Measurements from ENCODE around the gene ITGB4.
"Not testable (repeated sequence)": the region's sequence is repeated elsewhere in the genome, so short reads cannot be mapped to it uniquely, and the experiment has no call there.

Gene ITGB4

DNA sequence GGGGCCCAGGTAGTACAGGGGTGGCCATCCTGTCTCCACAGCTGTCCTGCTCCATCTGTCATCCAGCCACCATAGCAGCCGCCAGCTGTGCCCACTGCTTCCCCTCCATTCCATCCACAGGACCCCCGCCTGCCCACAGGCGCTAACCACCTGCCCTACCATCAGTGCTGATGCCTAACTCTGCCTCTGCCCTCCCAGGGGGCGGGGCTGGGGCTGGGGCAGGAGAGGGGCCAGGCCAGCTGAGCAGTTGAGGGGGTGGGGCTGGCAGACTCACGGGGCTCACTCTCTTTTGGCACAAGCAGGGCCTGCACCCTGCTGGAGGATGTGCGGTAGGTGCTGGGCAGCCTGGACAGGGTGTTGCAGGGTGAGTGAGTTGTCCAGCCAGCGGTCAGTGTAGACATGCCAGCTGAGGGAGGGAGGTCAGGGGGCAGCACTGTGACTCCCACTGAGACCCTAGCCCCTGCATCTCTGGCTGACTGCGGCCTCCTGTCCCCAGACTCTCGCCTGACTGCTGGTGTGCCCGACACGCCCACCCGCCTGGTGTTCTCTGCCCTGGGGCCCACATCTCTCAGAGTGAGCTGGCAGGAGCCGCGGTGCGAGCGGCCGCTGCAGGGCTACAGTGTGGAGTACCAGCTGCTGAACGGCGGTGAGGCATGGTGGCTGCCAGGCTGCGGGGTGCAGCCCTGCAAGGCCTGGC lies 34.1 kb downstream of the ITGB4 start:
- H3K4me3 ChIP-seq (ENCODE audit: low read depth, low read length) = no peak overlapping the region
- no peak for DNase-seq (ENCODE audit: low read depth)

DNA sequence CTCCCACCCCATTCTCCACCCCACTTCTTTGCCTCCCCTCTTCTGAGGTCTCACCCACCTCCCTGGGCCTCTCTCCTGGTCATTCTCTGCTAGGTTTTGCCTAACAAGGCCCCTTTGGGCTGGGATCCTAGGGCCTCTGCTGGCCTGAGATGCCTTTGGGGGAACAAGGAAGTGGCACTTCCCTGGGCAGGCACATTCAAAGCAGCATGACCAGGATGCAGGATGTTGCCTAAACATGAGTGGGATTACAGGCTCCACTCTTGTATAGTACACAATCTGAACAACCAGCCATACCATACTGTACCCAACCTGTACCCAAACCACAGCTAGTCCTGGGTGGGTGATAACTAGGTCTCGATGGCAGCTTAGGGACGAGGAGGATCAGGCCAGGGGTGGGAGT lies 34.7 kb downstream of the ITGB4 start:
- TF ChIP-seq, protein P1, sequence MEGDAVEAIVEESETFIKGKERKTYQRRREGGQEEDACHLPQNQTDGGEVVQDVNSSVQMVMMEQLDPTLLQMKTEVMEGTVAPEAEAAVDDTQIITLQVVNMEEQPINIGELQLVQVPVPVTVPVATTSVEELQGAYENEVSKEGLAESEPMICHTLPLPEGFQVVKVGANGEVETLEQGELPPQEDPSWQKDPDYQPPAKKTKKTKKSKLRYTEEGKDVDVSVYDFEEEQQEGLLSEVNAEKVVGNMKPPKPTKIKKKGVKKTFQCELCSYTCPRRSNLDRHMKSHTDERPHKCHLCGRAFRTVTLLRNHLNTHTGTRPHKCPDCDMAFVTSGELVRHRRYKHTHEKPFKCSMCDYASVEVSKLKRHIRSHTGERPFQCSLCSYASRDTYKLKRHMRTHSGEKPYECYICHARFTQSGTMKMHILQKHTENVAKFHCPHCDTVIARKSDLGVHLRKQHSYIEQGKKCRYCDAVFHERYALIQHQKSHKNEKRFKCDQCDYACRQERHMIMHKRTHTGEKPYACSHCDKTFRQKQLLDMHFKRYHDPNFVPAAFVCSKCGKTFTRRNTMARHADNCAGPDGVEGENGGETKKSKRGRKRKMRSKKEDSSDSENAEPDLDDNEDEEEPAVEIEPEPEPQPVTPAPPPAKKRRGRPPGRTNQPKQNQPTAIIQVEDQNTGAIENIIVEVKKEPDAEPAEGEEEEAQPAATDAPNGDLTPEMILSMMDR (conservative IDR thresholded peaks at IDR 0.05; ENCODE audit: low read depth, low read length) = no peak
- no peak for DNase-seq (ENCODE audit: low read depth)
- H3K4me3 ChIP-seq (ENCODE audit: low read depth, low read length) = no peak overlapping the region

More for the DNA sequence above, 34.1 kb downstream of the ITGB4 start:
- TF ChIP-seq, protein P1 (conservative IDR thresholded peaks at IDR 0.05; ENCODE audit: low read depth, low read length) = no peak

DNA sequence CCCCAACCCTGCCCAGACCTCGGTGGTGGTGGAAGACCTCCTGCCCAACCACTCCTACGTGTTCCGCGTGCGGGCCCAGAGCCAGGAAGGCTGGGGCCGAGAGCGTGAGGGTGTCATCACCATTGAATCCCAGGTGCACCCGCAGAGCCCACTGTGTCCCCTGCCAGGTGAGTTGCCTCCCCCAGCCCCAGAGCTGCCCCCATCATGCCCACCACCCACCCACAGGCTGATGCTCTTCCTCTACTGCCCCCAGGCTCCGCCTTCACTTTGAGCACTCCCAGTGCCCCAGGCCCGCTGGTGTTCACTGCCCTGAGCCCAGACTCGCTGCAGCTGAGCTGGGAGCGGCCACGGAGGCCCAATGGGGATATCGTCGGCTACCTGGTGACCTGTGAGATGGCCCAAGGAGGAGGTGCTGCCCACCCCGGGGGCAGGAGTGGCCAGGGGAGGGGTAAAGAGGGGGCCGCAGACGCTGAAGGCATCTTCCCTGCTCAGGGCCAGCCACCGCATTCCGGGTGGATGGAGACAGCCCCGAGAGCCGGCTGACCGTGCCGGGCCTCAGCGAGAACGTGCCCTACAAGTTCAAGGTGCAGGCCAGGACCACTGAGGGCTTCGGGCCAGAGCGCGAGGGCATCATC lies 35.3 kb downstream of the ITGB4 start:
- no peak for DNase-seq (ENCODE audit: low read depth)
- no peak overlapping the region for H3K4me3 ChIP-seq (ENCODE audit: low read depth, low read length)
- TF ChIP-seq, protein P1 (conservative IDR thresholded peaks at IDR 0.05; ENCODE audit: low read depth, low read length) = no peak

DNA sequence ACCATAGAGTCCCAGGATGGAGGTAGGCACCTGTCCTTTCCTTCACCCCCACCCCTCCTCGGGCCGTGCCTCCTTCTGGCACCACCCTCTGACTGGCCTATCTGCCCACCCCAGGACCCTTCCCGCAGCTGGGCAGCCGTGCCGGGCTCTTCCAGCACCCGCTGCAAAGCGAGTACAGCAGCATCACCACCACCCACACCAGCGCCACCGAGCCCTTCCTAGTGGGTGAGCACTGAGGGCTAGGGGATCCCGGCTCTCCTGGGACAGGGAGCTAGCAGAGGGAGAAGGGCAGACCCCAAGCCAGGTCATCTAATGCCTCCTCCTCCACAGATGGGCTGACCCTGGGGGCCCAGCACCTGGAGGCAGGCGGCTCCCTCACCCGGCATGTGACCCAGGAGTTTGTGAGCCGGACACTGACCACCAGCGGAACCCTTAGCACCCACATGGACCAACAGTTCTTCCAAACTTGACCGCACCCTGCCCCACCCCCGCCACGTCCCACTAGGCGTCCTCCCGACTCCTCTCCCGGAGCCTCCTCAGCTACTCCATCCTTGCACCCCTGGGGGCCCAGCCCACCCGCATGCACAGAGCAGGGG lies 35.9 kb downstream of the ITGB4 start:
- TF ChIP-seq, protein P1 (conservative IDR thresholded peaks at IDR 0.05; ENCODE audit: low read depth, low read length) = no peak
- H3K4me3 ChIP-seq (ENCODE audit: low read depth, low read length) = no peak overlapping the region

DNA sequence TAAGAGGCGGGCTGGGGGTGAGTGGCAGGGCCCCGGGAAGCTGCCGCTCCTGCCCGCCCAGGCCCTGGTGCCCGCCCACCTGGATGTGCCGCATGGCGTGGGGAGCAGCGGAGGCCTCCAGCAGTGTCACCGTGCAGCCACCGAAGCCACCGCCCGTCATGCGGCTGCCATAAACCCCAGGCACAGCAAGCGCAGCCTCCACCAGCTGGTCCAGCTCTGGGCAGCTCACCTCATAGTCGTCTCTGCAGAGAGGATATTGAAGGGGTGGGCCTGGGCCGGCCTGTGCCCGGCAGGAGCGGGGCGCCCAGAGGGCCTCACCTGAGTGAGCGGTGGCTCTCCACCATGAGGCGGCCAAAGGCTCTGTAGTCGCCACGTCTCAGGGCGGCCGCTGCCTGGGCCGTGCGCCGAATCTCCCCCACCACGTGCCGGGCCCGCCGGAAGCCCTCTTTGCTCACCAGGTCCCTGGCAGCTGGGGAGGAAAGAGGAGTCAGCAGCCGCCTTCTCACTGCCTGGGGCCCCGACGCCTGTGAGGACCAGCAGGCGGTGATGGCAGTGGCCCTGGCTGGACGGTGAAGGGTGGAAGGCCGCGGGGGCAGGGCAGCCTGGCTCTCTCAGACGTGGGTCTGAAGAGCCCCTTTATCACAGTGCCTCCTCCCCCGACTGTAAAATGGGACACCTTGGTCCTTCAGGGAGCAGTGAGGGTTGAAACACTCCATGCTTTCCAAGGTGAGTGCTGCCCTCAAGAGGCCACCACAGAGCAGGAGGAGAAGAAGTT lies 37.1 kb downstream of the ITGB4 start:
- no peak for DNase-seq (ENCODE audit: low read depth)
- H3K4me3 ChIP-seq (ENCODE audit: low read depth, low read length) = no peak overlapping the region
- TF ChIP-seq, protein P1 (conservative IDR thresholded peaks at IDR 0.05; ENCODE audit: low read depth, low read length) = peak; percentile 60

More for the DNA sequence above, 35.9 kb downstream of the ITGB4 start:
- DNase-seq (ENCODE audit: low read depth) = no peak

DNA sequence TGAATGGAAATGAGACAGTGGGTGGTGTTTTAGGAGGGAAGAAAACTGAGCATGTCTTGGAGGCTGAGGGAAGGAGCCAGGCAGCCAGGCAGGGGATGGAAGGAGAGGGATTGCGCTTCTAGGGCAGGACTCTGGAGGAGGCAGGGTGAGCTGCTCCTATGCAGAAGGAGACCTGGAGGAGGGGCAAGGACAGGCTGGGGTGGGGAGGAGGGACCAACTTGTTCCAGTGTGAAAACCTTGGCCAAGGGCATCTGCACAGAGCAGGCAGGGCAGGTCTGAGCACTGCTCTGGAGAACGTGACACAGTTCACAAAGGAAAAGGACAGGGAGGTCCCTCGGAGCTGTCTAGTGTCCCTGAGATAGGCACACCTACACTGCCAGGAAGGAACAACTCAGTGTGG lies 38.2 kb downstream of the ITGB4 start:
- TF ChIP-seq, protein P1 (conservative IDR thresholded peaks at IDR 0.05; ENCODE audit: low read depth, low read length) = no peak
- H3K4me3 ChIP-seq (ENCODE audit: low read depth, low read length) = no peak overlapping the region
- no peak for DNase-seq (ENCODE audit: low read depth)

DNA sequence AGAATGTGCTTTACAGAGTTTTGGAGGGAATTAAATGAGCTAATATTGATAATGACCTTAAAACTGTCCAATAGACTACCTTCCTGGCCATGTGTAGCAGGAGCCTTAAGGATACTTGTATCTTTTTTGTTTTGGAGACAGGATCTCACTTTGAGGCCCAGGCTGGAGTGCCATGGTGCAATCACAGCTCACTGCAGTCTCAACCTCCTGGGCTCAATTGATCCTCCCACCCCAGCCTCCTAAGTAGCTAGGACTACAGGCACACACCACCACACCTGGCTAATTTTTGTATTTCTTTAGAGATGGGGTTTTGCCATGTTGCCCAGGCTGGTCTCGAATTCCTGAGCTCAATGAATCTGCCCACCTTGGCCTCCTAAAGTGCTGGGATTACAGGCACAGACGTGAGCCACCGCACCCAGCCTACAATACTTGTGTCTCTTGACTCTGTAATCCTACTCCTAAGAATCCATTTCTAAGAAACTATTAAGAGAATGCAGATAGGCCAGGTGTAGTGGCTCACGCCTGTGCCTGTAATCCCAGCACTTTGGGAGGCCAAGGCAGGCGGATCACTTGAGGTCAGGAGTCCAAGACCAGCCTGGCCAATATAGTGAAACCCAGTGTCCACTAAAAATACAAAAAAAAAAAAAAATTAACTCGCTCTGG lies 38.9 kb downstream of the ITGB4 start:
- DNase-seq (ENCODE audit: low read depth); H3K4me3 ChIP-seq (ENCODE audit: low read depth, low read length): not testable (repeated sequence)
